Stimulated activated CD4-positive, alpha-beta T cell treated with anti-CD3 and anti-CD28 coated beads, Interleukin-12 subunit alpha, Interleukin-12 subunit beta, amount 100 ng/mL, for 48 hours (primary cell): ENCODE data around the gene CDH4.

ENCODE experiments used
- DNase-seq, 3 donors: peaks; one replicate each; pipeline ENCODE4 v3.0.0-alpha.2; 2020; ENCODE audit warnings: low read depth in 2 of 3, low spot score in 1 of 3

CDH4 gene

DNA sequence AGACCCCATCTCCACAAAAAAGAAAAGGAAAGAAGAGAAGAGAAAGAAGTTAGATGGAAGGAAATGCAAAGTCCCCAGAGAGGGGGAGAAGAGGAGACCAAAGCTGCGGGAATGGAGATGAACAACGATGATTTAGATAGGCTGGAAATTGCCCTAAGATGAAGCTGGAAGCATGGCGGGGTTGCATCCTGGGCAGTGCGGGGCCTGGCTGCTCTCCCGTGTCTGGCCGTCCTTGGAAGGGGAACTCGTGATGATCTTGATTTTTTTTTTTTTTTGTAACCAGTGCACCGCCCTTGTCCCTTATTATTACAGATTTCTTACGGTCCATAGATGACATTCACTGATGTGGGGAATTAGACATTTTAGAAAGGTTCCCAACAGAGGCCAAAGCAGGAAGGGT, 276.5 kb downstream of the CDH4 start:
- DNase-seq, result no peak

DNA sequence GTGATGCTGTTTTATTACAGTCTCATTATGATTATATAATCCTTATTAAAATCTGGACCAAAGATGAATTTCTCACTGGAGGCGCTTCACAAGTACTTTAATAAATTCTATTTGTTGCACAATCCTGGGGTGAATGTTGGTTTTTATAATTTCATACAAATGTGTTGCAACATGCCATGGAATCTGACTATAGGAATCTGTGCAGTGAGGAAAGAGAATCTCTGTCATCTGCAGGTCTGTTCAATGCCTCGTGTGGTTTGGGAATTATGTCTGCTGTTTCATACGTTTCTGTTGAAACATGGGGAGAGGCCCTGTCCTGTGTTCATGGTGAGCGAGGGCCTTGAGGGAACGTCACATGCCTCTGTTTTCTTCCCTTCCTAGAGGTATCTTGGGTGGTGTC, 277.3 kb downstream of the CDH4 start:
- DNase-seq, result no peak

DNA sequence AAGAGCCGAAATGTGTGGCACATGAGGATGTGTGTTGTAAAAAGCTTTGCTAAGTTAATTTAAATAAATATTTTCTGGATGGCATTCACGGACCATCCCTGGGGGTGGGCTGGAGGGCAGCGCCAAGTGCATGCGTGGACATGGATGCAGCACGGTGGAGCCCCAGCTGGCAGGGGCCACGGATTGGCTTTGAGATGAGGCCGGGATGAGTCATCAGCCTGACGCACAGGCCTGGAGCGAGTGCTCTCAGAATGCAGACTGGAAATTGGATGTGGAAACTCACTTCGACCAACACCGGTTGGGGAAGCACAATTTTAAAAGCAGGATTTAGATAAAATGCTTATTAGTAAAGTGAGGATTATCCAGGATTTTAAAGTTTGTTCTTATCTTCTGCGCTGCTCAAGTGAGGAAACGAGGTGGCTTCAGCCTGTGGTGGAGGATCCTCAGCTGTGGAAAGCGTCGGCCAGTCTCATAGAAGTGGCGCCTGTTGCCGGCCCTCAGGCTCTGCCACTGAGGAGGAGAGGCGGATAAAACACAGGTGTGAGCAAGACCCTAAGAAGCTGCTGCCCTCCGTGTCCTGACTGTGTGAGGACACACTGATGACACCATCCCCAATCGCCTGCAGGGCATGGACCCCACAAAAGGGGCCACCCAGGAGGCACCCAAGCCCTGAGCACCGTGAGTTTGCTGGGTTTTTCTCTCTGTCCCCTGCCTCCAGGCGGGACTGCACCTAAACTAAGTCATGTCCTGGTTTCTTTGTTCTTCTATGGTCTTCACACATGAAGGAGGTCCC, 279.7 kb downstream of the CDH4 start:
- no peak for DNase-seq

DNA sequence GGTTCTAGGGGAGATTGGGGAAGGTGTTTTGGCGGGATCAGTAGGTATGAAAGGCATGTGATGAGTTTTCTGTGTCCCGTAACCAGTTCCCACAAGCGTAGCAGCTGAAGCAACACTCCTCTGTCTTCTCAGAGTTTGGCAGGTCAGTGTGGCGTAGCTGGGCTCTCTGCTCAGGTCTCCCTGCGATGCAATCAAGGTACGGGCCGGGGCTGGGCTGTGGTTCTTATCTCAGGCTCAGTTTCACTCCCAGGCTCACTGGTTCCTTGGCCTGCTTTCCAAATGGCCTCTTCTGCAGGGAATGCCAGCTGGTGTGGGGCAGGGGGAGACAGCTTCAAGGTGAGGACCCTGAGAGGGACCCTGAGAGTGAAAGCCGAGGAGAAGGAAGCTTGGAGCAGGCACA, 280.7 kb downstream of the CDH4 start:
- DNase-seq, result no peak

DNA sequence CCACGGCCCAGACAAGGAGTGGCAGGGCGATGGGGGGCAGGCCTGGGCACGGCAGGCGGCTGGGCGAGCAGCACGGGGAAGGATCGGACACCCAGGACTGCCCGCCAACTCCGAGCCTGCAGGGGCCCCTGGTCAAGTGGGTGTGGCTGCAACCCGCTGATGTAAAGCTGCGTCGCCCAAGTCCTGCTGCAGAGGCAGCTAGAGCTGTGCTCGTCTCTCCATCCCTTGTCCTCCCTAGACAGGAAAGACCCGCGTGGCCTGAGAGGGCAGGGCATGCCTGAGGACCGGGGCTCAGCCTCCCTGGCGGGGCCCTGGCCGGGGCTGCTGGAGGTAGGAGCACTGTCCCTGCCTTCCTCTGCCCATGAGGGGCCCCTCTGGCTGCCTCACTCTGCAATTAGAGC, 281.2 kb downstream of the CDH4 start:
- DNase-seq, result no peak

DNA sequence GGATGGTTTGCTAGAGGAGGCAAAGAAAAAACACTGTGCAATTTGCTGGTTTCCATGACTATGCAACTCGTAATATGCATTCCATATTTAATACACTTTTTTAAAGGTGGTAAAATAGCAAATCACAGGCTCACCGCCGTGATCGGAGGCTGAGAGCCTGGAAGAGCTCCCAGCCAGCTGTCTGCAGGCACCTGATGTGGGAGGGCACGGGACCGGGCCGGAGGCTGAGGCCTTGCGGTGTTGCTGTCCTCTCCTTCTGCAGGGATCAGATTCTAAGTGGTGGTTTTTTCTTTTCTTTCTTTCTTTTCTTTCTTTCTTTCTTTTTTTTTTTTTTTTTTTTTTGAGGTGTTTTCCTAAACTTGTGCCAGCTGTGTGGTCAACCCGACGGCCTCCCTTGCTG, 282.3 kb downstream of the CDH4 start:
- DNase-seq, result no peak

DNA sequence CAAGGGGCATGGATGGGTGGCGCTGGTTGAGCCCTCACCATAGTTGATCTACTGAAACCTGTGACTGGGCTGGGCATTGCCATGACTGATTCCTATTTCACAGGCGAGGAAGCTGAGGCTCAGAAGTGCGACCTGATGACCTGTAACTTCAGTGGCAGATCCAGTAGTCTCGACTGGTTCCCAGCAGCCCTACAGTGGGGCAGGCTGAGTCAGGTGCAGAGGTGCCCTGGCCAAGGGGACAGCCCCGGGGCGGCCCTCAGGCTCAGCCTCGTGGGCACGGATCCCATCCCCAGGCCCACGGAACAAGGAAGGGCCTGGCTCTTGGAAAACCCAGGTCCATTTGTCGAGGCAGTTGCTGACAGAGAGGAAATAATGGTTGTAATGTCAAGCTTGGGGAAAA, 283.0 kb downstream of the CDH4 start:
- no peak for DNase-seq

DNA sequence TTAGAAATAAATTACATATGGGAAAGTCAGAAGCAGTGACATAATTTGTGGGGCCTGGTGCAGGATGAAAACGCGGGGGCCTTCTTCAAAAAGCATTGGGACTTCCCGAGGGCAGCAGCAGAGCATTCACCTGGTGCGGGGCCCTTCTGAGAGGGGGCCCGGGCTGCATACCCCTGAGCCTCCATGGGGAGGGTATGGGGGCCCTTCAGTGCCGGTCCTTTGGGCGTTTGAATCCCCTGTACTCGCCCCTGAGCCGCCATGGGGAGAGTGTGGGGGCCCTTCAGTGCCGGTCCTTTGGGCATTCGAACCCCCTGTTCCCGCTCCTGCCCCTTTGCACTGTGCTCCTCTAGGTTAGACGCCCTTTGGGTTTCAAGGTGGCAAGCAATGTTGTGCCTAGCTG, 283.5 kb downstream of the CDH4 start:
- no peak for DNase-seq

DNA sequence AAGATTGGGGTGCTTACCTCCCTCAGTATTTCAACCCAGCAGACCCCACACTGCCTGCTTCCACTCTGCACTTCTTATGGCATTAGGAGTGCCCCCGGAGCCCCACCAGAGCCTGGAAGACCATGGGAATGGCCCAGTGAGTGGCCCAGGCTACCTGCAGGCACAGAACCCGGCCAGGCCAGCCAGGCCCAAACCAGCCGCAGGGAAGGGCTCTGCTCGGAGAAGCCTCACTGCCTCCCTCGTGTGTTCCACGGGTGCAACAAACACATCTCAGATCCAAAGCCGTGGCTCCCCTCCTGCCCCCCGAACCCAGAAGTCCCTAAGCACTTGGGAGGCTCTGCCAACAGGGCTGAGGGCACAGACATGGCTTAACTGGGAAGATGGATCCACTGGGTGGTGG, 283.9 kb downstream of the CDH4 start:
- DNase-seq, result no peak

DNA sequence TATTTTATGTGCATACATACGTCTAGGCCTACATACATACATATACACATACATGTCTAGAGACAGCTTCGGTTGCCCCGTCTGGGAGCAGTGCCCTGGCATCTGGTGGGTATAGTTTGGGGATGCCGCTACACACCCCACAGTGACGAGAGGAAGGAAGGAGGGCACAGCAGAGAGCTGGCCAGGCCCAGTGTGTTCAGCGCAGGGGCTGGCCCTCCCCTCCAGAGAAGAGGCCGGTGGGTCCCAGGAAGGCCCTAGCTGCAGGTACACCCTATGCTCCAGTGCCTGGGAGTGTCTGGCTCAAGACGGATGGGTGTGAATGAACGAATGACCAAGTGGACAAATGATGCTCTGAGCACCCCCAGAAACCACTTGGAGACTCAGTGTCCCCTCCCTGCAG, 284.6 kb downstream of the CDH4 start:
- DNase-seq, result no peak

DNA sequence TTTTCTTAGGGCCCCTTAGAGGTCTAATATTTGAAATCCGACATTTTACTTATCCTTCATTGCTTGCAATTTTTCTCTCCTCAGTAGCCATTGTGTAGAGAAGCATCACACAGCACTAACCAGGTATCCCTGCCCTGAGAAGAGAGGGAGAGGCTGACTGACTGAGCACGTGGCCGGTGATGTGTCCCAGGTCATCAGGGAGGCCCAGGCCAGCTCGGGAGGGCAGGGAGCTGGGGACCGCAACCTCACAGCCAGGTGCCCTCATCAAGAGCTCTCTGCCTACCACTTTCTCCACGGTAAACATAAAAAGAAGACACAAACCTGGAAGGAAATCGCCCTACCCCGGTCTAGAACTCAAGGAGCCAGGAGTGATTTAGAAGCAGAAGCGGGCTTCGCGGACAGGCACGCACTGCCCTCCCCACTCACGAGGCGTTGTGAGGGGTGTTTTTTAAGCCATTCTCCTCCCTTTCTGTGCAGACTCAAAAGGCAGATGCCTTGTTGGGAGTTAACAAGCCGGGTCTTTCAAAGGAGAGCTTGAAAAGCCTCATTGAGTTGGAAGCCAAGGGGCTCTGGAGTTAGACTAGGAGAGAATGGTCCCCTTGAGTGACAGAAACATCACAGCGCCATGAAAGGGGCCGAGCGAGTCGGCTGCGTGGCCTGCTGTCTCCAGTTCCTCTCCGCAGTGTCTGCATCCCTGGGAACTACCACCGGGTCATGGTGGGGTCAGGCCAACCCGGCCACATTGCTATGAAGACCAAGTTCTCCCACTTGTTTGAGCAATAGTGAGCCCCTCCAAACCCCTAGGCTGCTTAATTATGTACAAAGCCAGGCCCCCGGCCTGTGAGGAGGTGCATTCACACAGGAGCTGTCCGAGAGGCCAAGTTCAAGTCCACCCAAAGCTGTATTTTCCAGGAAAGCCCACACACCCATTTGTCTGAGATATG, 285.4 kb downstream of the CDH4 start:
- DNase-seq, result no peak

DNA sequence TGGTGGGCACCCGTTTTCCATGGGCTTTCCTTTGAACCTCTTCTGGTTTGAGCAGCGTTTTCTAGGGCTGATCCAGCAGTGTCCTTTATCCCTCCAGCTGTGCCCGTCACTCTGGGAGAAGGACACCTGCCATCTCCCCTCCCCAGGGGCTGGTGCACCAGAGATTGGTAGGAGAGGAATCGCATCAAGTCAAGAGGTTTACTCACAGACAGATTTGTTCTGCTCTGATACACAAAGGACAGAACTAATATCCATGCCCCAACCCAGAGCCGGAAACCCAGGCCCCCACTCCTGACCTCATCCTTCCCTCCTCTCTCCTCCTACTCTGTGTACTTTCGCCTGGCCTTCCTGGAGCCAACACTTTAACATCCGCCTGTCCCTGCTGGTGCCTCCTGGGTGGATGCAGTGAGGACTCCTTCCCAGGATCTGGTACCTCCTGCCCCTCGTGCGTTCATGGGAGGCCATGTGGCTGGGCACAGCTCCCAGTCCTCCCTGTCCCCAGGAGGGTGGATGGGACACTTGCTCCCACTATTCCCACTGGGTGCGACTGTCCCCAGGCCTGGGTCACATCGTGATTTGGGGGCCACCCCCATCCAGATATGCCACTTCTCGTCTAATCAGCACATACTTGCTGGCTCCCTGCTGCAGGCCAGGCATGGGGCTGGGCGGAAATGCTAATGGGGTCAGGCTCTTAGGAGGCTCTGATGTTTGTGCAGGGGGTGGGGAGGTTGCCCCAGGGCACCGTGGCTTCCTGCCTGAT, 286.3 kb downstream of the CDH4 start:
- DNase-seq, result no peak

DNA sequence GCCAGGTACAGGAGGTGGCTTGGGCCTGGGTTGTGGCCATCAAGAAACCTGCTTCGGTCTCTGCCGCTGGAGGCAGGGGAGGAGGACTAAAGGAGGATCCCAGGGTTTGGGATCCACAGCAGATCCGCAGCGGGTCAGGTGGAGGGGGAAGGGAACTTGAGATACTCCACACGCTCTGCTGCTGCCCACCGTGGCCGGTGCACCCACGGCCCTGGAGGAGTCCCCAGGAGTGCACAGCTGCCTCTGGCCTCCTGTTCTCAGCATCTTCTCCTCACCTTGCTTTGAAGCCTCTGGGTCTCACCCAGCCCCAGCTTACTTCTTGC, 286.8 kb downstream of the CDH4 start:
- no peak for DNase-seq

DNA sequence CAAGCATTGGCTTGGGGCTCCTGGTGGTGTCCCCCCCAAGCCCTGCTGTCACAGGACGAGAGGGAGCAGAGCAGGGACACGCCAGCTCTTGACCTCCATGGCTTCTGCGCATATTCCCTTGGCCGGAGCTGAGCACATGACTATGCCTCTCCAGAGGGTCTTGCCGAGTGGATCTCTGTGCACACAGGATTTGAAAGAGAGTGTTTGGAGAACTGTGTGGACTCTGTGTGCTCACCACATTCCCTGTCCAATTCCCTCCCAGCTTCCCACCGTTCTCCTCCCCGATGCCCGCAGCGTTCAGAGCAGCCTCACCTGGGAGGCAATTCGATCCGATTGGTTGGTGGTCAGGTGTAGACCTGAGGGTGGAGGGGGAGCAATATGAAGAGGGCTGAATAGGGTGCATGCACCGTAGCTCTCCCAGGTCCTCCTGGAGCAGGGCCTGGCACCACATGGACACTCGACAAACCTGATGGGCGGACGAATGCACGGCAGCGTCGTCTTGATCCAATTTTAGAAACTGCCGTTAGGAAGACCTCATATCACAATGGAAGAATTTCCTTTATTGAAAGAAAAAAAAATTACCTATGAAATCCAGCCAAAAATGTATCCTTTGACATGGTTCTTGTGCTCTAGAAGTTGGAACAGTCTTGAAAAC, 287.8 kb downstream of the CDH4 start:
- no peak for DNase-seq

DNA sequence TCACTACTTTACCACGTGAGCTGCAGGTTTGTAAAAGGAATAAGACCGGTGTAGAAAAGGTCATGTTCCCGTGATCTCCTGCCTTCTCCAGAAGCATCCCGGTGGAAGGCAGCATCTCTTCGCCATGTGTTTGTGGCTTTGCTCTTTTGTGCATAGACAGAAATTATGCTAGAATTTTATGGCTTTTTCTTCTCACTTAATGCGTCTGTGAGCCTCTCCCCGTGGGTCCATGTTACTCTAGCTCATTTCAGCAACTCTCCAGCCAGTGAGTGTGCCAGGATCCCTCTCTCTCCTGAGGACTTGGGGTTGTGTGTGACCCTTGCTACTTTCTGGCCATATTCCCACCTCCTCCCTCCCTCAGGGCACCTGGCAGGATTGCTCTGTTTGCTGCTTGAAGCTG, 289.5 kb downstream of the CDH4 start:
- DNase-seq, result no peak

DNA sequence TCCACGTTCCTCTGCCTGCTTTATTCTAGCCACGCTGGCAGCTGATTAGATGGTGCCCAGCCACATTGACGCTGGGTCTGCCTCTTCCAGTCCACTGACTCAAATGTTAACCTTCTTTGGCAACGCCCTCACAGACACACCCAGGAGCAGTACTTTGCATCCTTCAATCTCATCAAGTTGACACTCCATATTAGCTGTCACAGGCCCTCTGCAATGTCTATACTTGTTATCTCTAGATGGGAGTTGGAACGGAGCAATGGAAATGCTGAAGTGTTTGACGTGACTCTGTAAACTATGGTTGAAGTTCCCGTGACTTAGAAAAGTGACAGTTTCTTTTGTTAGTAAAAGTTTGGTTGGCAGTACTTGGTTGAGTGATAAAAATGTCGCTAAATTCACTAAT, 291.0 kb downstream of the CDH4 start:
- DNase-seq, result no peak

DNA sequence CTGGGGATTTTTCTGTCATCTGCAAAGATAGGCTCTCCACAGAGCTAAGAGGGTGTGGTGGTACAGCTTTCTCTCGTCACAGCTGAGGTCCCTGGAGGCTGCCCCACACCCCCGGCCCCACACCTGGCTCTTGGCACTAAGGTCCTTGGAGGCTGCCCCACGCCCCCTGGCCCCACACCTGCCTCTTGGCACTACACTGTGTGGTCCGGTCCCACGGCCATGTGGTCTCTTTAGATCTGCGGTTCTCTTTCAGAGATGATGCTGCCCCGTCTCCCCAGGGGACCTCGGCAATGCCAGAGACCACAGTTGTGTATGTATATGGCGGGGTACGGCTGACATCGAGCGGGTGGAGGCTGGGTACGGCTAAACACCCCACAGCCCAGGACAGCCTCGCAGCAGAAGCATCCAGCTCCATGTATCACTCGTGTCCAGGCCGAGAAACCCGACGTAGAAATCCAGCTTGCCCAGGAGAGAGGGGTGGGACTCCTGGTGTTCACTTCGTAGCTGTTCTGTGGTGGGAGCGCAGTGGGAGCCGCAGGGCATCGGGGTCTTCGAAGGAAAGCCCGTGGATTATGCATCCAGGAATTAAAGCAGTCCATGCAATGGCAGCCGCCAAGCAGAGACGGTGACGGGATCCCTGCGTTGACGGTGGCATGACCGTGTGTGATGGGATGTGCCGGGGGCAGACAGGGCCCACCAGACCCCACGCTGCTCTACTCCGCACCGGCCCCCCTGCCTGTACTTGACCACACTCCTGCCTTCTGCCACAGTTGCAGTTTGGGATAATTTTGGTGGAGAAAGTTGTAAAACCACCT, 292.1 kb downstream of the CDH4 start:
- no peak for DNase-seq

DNA sequence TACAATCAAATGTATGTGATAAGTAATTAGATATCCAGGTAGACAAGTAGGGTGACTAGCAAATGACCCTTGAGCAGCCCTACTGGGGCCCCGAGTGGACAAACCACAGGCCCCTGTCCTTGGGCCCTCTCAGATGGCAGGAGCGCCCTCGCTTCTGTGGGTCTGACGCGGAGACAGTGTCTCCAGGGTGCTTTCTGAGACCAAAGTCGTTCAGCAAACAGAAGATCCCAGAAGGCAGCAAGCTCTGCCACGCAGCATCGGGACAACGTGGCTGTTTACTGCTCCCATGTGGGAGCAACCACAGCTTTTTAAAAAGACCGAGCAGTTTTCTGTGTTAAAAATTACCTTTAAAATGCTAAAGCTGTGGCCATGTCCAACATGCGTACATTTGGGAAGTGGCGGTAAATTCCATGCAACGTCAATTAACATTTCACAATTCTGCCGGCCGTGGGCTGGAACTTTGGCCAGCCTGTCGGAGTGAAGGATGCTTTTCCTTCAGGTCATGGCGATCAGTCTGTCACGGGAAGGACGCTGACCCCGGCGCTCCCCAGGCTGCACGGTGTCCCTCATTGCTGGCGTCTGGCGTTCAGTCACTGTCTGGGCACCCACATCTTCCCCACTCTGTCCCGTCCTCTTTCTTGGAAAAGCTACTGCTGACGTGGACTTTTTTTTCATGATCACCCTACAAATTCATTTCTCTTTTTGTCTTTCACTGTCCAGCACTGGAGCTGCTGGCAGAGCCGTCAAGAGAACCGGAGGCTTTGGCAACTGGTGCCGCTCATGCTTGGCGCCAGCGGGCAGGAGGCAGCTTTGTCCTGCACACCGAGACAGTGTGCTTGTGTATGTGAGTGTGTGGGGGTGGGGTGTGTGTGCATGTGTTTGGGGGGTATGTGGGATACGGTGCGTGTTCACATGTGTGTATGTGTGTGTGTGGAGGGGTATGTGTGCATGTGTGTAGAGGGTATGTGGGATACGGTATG, 293.1 kb downstream of the CDH4 start:
- no peak for DNase-seq

DNA sequence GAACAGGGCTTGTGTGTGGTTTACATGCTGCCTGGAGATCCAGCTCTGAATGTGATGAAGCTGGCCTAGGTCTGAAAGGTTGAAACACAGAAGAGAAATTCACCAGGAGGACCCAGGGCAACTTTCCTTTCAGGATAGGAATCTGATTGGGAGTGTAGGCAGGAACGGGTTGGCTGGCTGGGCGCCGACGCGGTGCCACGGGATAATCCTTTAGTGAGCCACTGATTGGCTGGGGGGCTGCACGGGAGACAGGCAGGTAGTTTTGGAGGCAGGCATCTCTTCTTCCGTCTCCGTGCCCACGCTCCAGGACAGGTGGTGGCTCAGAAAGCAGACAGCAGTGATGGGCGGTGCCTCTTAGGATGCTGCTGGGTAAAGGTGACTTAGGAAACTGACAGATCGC, 294.6 kb downstream of the CDH4 start:
- no peak for DNase-seq
